GM15510 (cell line): ENCODE measurements around the gene AARS2.
A peak's percentile ranks its signal among the peaks of the same experiment; 100 is the strongest.

ENCODE experiments used
- POLR2A ChIP-seq: IDR thresholded peaks from 3 replicates; pipeline ENCODE4 v1.6.1; 2011; ENCODE audit warnings: borderline replicate concordance; ENCODE audit not compliant: insufficient read length; ENCODE audit errors: extremely low read depth

AARS2 gene

DNA sequence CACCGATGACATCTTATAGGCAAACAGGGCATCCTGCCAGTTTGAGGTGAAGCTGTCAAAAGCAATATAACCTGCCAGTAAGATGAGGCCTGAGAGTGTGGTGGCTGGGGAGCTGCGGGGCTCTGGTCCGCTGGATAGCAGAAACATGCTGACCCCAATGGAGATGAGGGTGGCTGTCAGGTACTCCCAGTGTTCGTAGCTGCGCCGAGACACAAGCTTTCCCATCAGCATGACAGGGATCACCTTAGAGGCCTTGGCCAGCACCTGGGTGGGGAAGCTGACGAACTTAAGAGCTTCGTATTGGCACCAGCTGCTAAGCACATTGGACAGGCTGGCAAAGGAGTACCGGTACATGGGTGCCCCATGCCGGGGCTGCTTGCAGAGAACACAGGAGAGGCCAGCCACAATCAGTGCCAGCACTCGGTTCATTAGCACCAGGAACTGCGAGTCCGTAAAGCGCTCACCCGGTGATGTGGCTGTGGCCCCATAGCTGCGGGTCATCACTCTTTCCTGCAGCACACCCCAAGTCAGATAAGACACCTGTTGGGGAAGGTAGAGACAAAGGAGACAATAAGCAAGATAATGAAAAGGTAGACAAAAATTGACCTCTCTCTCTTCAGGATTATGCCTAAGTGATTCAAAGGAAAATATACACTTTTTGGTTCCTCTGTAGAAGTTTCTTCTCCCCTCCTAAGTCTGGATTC lies 57.9 kb downstream of the AARS2 start:
- TF ChIP-seq POLR2A = peak; percentile 38

GRCh38 chr6:44254191-44255104 lies 58.7 kb downstream of the AARS2 start:
- peak; percentile 41 for TF ChIP-seq POLR2A

GRCh38 chr6:44253307-44254101 lies 59.6 kb downstream of the AARS2 start:
- no peak for TF ChIP-seq POLR2A

- TF ChIP-seq POLR2A = no peak
Measured at GRCh38 chr6:44251576-44252524, 61.3 kb downstream of the AARS2 start.

DNA sequence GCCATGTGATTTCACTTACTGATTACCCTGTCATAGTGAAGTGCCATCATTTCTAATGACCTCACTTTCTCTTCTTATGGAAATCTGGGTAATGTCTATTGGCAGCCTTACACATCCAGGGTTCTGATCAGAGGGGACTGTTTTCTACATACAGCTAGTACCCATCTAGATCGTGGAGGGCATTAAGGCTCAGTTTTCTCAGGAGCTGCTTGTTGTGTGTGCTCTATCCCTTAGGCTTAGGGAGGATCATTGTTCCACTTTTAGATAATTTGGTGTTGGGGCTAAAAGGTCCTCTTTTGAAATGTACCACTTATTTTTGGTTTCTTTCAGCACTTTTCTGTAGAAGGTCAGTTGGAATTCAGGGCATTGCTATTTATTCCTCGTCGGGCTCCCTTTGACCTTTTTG lies 62.4 kb downstream of the AARS2 start:
- TF ChIP-seq POLR2A = no peak

GRCh38 chr6:44250067-44250717 lies 63.0 kb downstream of the AARS2 start:
- TF ChIP-seq POLR2A = no peak
